Fibroblast of upper back skin (primary cell): ENCODE results near the gene MAN1C1.
"Not testable (repeated sequence)": the region's sequence is repeated elsewhere in the genome, so short reads cannot be mapped to it uniquely, and the experiment has no call there.

Experiments
- DNase-seq: peaks from one replicate; pipeline ENCODE4 v3.0.0-alpha.2; 2013

The MAN1C1 gene

DNA sequence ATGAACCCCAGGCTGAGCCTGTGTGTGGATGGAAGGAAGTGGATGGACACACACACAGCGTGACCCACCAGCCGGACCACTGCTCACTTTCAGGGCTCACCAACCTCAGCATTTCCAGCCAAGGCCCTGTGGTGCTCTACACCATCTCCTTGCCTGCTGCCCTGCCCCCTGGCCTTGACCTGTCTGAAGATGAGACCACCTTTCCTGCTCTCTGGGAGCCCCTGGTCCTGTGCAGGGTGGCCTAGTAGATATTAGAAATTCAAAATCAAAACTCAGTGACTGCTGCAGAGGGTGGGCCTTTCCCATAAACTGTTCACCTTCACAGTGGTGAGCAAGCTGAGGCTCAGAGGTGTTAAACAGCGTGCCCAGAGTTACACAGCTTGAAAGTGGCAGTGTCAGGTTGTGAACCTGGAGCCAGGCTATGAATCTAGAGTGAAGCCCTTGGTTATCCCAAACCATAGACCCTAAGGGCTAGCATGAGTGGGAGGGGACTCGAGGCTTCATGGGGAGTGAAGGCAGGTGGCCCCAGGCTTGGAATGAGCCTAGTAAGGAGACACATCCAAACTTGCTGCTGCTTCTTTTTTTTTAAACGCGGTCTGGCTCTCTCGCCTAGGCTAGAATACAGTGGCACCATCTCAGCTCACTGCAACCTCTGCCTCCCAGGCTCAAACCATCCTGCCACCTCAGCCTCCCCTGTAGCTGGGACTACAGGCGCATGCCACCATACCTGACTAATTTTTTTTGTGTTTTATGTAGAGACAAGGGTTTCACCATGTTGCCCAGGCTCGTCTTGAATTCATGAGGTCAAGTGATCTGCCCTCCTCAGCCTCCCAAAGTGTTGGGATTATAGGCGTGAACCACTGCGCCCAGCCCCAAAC is 41.5 kb downstream of the MAN1C1 start:
- DNase-seq = no peak

DNA sequence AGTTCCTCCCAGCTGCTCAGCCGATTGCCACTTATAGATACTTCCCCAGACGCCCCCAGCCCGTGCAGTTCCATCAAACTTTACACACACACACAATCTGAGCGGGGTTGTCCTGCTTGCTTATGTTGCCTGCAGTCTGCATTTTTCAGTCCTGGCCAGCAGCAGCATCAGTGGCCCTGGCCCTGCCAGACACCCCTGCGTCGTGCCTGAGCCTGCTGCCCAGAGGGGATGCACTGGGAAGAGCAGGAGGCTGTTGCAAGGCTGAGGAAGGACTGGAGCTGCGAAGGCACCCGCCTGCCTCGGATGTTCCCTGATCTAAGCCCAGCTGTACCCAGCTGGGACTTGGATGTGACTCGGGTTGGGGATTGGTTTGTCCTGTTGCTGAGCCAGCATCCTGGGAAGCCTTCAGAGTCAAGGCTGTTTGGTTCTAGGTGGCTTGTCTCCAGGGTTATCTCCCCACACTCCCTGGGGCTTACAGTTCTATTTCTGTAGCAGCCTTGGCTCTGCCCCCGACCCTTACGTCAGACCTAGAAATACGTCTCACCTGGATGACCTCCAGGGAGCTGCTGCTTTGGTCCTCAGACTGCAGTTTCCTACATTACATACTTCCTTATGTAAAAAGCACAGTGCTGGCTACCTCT is 42.3 kb downstream of the MAN1C1 start:
- DNase-seq = peak; percentile 37

DNA sequence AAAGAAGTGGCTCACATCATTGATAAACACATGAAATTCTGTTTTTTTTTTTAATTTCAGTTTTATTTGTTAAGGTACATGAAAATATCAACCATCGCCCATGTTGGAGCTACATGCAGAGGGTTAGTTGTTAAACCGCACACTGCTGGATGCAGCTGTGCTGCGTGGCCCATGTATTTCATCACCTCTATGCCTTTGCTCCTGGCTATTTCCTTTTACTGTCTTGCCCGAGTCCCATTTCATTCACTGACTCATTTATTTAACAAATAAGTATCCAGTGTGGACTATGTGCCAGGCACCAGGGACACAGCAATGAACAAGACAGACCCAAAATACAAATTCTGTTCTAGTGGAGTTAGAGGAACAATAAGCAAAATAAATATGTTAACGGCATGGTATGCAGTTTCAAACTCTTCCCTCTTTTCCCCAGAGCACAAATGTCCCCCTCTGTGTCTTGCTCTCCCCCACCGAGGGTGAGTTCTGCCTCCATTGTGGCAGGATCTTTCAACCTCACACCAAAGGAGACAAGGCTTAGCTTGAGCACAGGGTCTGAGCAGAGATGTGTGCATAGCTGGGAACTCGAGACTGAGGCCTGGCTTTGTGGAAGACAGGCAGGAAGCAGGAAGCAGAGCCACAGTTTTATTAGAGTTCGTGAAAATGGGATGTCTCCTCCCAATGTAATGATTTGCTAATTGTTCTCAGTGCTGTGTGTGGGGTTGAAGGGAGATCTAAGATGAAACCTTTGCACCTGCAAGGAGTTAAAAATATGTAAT is 44.6 kb downstream of the MAN1C1 start:
- no peak for DNase-seq

DNA sequence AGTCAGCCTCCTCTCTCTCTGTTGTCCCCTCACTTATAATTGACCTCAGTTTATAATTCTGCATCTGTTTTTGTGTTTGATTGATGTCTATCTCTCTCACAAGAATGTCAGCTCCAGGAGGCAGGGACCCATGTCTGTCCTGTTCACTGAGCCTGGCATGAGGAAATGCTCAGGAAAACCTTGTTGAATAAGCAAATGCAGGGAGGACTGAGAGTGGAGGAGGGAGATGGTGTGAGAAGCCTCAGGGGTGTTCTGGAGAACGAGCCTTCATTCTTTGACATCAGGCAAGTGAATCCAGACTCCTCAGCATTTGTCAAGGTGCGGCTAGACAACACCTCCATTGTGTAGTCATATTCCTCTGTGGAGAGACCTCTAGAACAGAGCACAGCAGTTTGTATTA is 45.5 kb downstream of the MAN1C1 start:
- DNase-seq = no peak

DNA sequence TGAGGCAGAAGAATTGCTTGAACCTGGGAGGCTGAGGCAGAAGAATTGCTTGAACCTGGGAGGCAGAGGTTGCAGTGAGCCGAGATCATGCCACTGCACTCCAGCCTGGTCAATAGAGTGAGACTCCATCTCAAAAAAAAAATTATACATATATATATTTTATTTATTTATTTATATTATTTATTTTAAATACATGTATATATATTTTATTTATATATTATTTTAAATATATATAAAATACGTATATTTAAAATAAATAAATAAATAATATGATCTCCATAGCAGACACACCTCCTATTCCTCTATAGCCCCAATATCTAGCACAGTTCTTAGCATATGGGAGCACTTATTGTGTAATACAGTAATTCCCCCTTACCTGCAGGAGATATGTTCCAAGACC is 46.4 kb downstream of the MAN1C1 start:
- not testable (repeated sequence) for DNase-seq

DNA sequence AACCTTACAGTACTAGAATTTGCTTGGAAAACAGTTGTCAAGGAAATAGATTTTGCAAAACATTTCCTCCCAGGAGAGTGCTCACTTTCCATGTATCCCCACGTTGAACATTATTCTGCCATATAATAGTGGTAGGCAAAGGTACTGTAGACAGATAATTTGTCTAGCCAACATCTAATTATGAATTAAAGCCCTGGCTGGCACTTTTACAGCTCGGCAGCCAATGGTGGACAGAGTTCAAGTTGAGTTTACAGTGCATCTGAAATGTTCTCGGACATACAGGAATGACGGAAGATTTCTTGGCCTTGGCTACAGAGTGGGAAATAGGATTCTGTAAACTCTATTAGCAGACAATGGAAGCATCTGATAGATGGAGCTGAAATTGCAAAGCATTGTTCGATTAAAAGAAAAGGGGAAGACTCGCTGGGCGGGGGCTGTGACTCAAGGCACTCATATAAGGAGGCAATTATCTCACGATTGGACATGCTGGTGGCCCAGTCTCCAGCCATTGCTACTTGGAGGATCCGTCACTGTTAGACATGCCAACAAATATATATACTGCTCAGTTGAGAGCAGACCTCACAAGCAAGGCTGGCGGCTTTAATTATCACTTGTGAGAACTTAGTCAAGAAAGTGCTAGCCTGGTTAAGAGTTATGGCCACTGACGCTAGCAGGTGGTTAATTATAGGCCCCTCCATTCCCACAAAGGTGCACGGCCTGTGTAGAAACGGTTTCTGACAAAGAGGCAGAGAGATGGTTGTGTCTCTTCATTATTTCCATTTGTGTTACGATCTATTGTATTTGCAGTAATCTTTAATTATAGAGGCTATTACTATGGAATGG is 48.0 kb downstream of the MAN1C1 start:
- DNase-seq = no peak

- no peak for DNase-seq
Observed at GRCh38 chr1:25666460-25666859, 49.9 kb downstream of the MAN1C1 start.

GRCh38 chr1:25668931-25669573 is 52.5 kb downstream of the MAN1C1 start:
- DNase-seq = no peak

DNA sequence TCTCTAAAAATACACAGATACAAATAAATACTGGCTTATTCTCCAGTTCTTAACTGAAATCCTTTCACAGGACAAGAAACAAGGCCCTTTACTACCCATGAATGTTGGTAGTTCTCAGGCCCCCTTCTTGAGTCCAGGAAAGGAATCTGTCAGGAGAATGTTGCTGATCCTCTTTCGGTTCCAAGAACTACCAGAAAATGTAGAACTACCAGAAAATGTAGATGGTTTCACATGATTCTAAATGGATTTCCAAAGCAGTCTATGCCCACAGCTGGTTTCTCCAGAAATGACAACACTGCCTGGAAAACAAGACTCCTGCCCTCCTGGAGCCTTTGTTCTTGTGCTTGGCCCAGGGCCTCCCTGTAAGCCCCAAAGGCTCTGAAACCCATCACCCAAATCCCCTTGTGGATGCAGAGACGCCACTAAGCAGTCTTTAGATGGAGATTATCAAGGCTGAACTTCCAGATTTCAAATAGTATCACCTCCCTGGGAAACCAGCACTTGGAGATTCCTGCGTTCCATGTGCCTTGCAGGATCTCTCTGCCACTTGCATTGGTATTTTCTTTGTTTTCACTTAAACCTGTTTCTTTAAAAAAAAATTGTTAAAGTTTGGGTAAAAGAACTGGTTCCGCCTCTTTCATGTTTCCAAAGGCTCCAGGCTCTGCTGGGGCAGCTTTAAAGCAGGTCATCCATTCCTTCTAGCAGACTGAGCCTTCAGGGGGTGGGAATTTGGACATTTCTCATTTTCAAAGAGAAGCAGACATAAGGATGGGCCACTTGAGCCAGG is 53.4 kb downstream of the MAN1C1 start:
- no peak for DNase-seq

- DNase-seq = no peak
Observed at GRCh38 chr1:25671929-25672328, 55.3 kb downstream of the MAN1C1 start.

DNA sequence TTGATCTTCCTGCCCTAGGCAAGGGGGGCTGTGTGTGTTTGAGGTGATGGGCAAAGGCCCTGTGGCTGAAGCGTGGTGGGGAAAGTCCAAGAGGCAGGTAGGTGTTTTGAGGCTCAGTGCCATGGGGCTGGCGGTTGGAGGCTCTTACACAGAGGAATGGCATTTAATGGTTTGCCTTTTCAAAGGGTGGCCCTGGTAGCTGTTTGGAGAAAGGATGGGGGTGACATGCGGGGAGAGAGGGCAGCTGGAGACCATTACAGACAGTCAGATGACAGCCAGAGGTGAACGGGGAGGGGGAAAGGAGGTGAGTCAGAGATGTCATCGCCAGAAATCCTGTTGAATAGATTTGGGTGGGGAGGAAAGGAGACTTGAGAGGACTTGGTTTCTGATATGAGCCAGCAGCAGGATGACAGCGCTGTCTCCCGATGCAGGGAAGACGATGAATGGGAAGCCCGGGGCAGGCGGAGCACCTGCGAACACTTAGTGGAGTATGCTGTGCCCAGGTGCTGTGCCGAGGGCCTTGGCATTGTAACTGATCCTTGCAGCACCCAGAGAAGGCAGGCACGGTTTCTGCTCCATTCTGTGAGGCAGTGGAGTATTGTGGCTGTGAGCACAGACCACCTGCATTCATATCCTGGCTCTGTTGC is 56.3 kb downstream of the MAN1C1 start:
- peak; percentile 29 for DNase-seq

- DNase-seq = no peak
Observed at GRCh38 chr1:25673456-25673855, 56.9 kb downstream of the MAN1C1 start.

DNA sequence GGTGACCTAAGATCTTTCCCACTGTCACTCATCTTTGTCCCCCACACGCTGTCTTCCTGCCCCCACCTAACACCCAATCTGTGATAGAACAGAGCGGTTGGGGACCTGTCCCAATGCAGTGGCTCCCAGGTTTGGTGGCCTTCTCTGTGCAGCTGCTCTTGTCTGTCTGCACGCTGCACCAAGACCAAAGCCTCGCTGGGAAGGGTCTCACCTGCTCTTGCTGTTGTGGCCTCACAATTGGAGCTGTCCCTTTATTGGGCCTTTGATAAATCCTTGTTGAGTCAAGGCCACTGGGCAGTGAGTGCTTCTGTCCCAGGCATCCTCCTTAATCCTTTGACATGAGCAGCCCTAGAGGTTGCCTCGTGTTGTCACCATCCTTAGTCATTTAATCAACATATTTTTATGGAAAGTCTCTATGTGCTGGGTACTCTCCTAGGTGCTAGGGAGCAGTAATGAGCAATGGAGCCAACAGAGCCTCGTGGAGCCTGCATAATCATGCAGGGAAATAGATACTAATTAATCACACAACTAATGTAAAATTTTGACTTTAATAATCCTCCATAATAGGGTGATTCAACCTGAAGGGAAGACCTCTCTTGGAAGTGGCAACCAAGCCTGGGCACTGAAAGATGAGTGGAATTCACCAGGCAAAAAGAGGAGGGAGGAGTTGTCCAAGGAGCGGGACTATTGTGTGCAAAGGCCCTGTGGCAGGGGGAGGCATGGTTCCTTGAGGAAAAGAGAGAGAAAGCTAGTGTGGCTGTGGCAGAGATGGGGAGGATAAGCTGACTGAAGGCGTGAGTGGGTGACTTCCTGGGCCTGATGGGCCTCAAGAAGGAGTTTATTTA is 57.6 kb downstream of the MAN1C1 start:
- no peak for DNase-seq

GRCh38 chr1:25674807-25675084 is 58.2 kb downstream of the MAN1C1 start:
- DNase-seq = no peak

GRCh38 chr1:25675729-25676476 is 59.3 kb downstream of the MAN1C1 start:
- DNase-seq = no peak

DNA sequence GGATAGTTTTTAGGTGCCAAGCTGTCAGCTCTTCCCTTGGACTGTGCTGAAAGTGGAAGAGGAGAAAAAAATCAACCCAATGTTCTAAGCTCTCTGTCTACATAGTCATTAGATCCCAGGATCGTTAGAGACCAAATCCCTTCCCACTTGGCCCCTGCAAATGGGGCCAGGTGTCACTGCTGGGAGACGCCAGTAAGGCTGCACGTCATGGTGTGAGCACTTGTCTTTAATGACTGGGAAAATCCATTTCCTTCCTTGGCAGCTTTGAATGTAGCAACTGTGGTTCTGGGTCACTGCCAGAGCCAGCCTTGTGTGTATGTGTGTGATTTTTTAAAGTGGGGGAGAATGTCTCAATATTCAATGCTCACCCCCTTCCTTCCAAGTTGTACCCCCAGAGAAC is 59.9 kb downstream of the MAN1C1 start:
- DNase-seq = peak; percentile 16

DNA sequence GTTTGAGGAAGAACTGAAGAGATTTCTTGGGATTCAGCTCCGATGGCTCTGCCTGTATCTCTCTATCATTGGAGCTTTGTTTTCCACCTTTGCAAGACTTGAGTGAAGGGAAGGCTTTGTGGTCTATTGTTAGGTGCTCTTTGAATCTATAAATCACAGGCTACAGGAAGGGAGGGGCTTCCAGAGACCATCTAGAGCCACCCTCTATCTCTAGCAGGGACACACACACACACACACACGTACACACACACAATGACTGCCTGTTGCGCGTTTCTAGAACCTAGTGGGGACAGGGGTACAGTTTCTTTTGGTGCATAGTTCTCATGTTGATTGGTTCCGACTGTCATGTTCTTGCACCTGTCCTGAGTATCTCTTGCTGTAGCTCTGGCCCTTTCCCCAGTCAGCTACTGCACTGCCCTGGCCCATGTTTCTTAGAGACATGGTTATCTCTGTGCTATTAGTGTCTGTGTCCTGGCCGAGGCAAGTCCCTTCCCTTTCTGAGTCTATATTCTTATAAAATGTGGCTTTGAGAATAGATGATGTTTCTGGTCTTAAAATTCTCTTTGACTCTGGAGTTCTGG is 60.7 kb downstream of the MAN1C1 start:
- DNase-seq = no peak

- DNase-seq = no peak
Observed at GRCh38 chr1:25679171-25679570, 62.6 kb downstream of the MAN1C1 start.

GRCh38 chr1:25680701-25681100 is 64.1 kb downstream of the MAN1C1 start:
- DNase-seq = no peak
